GM12872 (cell line): ENCODE data around the gene KIFBP.

Experiments used
- TF ChIP-seq, protein P1 (sequence below): IDR thresholded peaks from 3 replicates; pipeline ENCODE4 v1.5.1; 2011; ENCODE audit warnings: low read depth, mild to moderate bottlenecking, low read length, moderate library complexity; ENCODE audit not compliant: insufficient read depth

KIFBP gene

DNA sequence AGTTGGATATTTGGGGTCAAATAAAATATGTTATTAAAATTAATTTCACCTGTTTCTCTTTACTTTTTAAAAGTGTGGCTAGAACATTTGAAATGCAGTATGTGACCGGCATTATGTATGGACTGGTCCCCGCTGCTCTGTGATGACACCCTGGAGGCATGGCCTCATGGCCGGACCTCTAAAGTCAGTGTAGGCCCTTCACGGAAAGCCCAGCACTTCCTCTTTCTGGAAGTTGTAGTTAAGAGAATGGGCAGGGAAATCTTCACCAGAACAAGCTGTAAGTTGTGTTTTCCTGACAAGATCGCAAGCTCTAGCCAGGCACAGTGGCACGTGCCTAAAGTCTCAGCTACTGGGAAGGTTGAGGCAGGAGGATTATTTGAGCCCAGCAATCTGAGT lies 61.0 kb downstream of the KIFBP start:
- TF ChIP-seq, protein P1, sequence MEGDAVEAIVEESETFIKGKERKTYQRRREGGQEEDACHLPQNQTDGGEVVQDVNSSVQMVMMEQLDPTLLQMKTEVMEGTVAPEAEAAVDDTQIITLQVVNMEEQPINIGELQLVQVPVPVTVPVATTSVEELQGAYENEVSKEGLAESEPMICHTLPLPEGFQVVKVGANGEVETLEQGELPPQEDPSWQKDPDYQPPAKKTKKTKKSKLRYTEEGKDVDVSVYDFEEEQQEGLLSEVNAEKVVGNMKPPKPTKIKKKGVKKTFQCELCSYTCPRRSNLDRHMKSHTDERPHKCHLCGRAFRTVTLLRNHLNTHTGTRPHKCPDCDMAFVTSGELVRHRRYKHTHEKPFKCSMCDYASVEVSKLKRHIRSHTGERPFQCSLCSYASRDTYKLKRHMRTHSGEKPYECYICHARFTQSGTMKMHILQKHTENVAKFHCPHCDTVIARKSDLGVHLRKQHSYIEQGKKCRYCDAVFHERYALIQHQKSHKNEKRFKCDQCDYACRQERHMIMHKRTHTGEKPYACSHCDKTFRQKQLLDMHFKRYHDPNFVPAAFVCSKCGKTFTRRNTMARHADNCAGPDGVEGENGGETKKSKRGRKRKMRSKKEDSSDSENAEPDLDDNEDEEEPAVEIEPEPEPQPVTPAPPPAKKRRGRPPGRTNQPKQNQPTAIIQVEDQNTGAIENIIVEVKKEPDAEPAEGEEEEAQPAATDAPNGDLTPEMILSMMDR, result no peak

DNA sequence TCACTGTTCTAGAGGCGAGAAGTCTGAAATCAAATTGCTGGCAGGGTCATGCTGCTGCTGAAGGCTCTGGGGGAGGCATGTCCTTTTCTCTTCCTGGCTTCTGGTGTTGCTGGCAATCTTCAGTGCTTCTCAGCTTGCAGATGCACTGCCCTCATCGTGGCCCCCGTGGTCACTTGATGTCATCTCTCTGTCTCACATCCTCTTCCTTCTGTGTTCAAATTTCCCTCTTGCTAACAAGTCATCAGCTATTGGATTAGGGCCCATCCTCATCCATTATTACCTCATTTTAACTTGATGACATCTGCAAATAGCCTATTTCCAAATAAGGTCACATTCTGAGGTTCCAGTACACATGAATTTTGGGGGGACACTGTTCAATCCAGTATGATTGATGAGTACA lies 62.7 kb downstream of the KIFBP start:
- TF ChIP-seq, protein P1, result no peak

DNA sequence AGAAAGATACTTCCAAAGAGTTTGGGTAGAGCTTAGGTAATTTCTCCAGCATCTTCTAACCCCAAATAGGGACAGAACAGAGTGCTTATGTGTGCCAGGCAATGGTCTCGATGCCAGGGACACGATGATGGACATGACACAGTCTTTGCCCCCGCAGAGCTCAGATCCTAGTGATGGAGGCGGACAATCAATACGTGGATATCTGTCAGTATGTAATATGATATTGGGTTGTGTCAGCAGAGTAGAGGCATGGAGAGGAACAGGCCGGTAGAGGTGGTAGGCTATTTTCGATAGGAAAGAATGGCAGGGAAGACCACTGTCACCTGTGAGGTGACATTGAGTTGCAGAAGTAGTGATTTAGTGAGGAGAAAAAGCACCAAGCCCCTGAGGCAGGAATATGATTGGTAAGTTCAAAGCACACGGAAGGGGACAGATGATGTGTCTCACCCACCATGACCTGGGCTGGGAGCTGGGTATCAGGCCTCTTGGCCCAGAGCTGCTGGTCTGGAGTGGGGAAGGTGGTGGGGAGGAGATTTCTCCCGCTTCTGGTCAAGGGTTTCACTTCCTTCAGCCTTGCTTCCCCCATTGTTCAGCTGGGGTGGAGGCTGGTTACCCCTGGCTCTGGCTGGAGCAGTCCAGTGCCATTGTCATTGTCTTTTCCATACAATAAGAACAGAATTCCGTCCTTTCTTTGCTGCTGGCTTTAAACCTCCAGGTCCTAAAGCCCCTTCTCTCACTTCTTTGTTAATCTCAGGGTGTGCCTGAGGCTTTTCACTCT lies 63.3 kb downstream of the KIFBP start:
- TF ChIP-seq, protein P1, result no peak

DNA sequence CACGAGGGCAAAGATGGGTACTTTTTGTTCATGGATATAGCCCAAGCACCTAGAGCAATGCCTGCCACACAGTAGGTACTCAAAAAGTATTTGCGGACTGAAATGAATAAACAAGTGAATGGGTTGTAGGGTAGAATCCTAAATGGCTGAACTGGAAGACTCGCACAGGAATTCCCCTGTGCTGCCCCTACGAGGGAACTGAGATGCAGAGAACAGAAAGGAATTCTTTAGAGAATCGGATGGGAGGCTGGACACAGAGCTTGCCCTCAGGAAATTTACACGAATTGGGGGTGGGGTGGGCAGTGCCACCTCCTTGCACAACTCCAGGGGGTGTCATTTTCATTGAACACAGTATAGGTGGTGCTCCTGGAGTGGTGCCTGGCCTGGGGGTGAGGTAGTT lies 64.1 kb downstream of the KIFBP start:
- TF ChIP-seq, protein P1, result peak; percentile 8; the same call in 1 of the 3 replicates

DNA sequence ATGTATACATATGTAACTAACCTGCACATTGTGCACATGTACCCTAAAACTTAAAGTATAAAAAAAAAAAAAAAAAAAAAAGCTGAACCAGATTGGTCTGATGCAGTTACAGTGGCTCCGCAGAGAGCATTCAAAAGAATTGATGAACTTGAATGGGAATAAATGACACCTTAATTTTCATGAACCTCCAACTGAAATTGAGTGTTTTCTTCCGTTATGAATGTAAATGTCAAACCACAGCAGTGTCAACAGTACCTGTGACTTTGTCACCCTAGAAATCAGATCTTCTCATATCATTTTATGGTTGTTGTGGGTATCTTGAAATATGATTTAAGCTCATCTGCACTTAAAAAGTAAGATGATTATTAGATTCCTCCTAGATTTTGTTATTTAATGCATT lies 66.6 kb downstream of the KIFBP start:
- TF ChIP-seq, protein P1, result no peak

DNA sequence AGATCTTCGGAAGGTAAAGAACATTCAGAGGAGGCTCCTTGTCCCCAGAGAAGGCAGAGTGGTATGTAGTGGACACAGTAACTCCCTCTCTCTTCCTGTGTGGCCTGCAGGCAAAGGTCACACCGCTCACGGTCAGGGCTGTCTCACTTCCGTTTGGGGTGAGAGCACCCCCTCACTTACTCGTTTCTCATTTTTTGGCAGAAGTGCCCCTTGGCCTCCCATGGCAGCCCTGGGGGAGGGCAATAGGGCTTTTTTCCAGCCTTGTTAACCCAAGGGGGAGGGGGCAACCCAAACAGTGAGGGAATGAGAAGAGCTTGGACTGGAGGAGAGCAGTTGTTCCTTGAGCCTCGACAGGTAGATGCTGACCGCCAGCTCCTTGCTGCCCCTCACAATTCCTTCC lies 67.5 kb downstream of the KIFBP start:
- TF ChIP-seq, protein P1, result no peak

DNA sequence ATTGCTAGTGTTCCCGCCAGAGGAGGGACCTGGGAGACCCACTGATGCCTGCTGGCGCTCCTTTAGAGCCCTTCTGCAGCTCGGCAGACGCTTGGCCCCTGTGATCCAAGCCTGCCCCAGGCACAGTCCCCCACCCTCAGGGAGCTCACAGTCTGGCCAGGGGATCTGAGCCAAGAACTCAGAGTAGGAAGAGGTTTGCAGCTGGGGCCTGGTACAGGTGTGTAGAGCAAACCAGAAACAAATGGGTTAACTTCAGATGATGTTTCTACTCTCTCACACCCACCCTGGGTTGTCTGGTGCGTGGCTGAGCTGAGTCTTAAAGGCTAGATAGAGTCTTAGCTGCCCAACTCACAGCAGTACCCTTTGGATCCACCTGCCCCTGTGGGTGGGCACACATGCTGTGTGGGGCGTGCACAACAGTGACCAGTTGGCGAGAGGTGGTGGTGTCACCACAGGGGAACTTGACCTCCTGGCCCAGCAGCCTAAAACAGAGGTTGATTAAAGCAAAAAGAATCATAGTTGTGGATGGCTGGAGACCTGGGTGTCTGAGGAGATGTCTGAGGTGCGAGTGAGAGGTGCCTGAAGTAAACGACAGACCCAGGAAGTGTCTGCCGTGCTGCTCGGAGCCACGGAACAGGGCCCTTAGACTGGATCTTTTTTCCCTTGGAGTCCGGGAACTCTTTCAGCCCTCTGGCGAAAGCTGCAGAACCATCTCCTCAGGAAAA lies 68.1 kb downstream of the KIFBP start:
- TF ChIP-seq, protein P1, result no peak
